D341Med (cell line): ENCODE results near the gene EEFSEC.

ENCODE experiments used
- DNase-seq: peaks from one replicate; pipeline ENCODE4 v3.0.0; 2012; ENCODE audit warnings: low spot score

Gene EEFSEC

DNA sequence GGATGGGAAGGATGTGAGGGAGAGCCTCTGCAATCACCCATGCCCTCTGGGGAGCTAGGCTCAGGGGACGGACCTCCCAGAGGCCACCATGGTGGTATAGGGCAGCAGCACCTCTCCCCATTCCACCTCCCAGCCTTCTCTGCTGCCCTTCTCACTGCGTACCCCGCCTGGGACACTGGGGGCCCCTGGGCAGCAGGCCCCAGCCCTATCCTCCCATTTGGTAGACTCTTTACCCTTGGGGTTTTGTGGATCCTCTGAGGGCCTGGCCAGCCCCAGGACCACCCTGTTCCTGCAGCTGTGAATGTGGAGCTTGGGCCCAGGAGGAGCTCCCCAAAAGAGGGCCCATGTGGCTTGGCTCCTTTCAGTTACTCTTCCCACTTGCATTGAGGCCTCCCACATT, 181.5 kb downstream of the EEFSEC start:
- no peak for DNase-seq

GRCh38 chr3:128335621-128336296, 182.5 kb downstream of the EEFSEC start:
- DNase-seq, result no peak

- DNase-seq, result no peak
Measured at GRCh38 chr3:128336337-128337156, 183.3 kb downstream of the EEFSEC start.

- DNase-seq, result no peak
Measured at GRCh38 chr3:128337305-128337704, 184.0 kb downstream of the EEFSEC start.

- DNase-seq, result no peak
Measured at GRCh38 chr3:128338536-128339330, 185.5 kb downstream of the EEFSEC start.

- DNase-seq, result no peak
Measured at GRCh38 chr3:128339491-128340012, 186.3 kb downstream of the EEFSEC start.

- DNase-seq, result no peak
Measured at GRCh38 chr3:128340198-128340903, 187.1 kb downstream of the EEFSEC start.

DNA sequence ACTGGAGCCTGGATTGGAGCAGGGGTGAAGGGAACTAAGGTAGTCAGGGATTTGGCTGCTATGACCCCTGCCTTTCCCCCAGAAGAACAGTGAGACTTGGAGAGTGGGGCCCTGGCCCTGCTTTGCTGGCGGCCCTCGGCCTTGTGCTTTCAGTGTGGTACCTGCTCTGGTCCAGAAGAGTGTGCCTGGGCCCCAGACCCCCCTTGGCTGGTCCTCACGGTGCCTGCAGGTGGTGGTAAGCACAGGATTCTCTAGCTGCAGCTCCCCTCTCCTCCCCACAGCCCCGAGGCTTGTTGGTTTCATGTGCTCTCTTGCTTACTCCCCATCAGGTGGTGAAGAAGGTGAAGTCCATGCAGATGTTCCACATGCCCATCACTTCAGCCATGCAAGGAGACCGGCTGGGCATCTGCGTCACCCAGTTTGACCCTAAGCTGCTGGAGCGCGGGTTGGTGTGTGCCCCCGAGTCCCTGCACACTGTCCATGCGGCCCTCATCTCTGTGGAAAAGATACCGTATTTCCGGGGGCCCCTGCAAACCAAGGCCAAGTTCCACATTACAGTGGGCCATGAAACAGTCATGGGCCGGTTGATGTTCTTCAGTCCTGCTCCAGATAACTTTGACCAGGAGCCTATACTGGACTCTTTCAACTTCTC, 187.7 kb downstream of the EEFSEC start:
- DNase-seq, result no peak

DNA sequence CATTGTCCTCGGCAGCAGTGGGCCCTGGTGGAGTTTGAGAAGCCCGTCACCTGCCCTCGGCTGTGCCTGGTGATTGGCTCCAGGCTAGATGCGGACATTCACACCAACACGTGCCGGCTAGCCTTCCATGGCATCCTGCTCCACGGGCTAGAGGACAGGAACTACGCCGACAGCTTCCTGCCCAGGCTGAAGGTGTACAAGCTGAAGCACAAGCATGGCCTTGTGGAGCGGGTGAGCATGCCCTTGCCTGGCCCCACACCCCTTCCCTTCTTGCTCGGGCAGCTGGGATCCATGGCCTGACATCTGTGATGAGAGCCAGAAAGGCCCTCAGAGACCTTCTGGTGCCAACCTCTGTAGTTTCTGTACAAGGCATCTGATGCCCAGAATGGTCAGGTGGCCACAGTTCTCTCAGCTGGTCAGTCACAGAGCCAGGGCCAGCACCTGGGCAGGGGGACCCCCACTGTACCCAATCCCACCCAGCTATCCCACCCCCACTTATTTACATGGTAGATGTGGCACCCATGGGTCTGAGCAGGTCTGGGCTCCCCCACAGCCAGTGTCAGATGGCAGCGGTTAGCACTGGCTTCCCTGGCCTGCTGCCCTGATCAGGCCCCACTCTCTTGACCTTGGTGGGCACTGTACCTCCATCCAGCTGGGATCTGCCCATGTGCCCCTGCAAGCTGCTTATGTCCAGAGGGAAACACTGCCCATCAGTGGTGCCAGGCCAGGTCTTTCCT, 188.5 kb downstream of the EEFSEC start:
- no peak for DNase-seq

GRCh38 chr3:128342701-128343180, 189.5 kb downstream of the EEFSEC start:
- DNase-seq, result no peak

DNA sequence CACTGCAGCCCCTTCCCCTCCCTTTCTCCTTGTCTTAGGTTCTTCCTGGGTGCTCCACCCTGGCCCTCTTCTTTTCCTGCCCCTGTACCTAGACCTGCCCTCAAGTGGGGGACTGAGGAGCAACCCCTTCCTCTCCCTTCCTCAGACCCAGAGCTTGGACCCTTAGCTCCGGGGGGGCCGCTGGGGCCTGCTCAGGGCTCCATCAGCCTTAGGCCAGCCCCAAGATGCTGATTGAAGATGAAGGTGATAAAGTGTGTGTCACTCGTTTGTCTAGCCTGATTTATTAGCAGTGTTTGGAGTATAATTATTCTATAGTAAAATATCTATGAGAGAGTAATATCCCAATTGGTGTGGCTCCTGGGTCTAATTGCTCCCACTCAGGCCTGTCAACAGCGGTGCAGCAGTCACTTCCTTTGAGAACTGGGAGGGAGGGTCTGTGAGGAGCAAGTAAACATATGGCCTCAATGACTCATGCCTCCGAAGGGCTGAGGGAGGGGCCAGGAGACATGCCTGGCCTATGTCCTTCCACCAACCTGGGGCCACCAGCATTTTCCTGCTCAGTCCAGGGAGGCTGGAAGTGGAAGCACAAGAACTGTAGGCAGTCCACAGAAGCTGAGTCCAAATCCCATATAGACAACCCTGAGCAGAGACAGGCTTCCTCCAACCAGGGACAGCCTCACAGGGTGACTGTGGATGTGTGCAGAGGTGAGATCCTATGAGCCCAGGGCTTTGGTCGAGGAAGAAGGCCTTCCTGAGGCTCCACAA, 190.2 kb downstream of the EEFSEC start:
- no peak for DNase-seq

DNA sequence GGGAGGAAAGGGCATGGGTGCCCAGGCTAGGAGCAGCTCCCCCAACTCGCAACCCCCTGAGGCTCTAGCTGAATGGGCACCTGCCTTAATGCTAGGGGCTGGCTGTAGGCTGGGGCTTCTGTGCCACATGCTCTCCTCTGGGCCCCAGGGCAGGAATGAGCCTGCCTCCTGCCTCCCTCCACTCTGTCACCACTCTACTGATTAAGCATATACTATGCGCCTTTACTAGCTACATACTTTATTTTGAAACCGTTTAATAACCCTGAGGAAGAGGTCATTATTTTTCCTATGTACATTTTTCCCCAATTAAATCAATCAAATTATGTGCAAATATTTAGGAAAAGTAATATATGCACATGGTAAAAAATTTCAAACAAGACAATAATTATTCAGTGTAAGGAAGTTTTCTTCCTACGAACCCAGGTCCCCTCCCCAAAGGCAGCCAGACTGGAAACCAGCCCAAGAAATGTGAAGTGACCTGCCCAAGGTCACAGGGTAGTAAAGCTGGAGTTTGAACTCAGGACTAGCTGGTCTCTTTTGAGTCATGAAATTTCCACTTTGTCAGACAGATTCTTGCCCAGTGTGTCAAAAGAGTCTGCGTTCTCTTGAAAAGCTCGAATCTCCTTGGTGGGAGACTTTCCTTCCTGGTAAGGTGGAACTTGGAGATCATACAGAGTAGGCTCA, 190.9 kb downstream of the EEFSEC start:
- DNase-seq, result no peak

GRCh38 chr3:128345196-128345595, 191.9 kb downstream of the EEFSEC start:
- no peak for DNase-seq

DNA sequence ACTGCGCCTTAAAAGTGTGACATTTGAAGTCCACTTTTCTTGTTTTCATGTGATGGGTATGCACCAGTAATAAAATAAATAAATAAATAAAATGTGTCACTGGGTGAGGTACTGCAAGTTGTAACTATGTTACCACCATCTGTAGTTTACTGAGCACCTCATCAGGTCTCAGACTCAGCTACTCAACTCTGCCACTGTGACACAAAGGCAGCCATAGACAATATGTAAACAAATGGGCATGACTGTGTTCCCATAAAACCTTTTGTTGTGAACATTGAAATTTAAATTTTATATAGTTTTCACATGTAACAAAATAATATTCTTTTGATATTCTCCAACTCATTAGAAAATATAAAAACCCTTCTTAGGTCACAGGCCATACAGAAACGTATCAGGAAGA, 193.3 kb downstream of the EEFSEC start:
- no peak for DNase-seq

DNA sequence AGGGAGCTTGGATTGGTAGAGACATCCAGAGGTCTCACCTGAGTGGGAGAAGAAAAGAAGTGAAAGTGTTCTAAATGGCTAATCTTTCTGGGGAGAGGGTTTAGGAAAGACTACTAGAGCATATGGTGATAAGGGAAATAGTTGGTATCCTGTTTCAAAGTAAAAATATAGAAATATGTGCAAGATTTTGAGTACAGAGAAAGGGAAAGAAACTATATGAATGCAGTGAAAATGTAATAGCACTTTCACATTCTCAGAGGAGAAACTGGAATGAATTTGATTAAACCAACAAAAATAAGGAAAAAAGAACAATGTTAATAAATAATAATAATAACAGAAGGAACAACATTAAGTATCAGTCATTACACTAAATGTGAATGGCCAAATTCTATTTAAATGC, 194.0 kb downstream of the EEFSEC start:
- no peak for DNase-seq

GRCh38 chr3:128348075-128348474, 194.8 kb downstream of the EEFSEC start:
- DNase-seq, result no peak

DNA sequence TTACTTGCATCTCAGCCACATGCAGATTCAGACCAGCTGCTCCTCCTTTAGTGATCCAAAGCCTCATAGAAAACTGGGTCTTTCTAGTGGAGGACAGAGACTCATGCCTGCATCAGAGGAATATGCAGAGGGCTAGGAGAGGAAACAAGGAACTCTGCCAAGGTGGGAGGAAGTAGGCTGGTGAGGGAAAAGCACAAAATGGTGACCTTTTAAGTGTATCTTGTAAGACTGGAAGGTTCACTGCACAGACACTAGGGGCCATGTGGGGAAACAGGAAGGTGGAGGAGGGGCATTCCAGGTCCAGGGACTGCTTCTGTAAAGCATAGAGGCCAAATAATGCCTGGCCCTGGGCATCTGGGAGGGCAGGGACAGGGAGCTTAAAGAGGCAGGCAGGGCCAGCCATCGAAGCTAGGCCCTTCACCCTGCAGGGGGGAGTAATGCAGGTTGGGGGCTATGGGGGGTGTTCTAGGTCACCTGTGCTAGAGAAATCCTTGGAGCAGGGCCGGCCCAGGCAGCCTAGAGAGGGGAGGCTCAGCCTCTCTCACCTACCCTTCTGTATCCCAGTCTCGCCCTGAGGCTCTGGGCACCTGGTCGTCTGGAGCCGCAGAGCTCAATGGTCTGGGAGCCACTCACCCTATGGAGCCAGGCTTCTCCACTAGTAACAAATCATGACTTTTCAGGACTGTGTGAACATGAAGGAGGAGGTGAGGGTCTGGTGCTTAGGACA, 195.7 kb downstream of the EEFSEC start:
- no peak for DNase-seq

DNA sequence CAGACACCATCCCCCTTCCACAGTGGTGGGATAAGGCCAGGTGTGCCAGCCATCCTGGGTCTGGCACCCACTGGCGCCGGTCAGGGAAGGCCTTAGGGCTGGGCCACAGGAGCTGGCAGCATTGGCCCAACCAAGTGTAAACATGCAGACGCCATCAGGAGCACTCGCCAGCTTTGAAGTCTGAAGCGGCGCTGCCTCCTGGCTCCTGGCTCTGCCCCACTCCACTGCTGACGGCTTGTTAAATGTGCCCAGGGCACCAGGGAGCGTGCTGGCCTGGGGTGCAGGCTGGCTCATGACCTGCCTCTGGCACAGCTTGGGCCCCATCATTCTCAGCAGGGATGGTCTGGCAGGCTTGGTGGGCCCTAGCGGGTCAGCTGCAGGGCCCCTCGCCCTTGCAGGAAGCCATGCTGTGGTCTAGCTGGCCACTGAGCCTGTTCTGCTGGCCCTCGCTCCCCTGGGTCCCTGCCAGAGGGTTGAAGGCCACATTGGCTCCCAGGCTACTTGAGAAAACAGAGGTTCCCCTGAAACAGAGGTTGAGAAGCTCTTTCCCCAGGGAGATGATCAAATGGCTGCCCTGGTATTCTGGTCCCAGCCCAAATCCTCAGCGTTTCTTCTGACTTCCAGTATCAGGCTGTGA, 196.8 kb downstream of the EEFSEC start:
- DNase-seq, result no peak
